ENCODE data around the gene FGF14. TPM values are rescaled to one million over a fixed set of nuclear protein-coding genes. Genes with fewer than 3 reads are reported as not detected.

Gene FGF14
- total and polyA plus RNA-seq, 2 of the 4 experiments (the other 2 are of a cell fraction) = under 0.01 TPM; not detected in 1

GRCh38 chr13:101730420-101731000, 671.3 kb downstream of the FGF14 start:
- no peaks in the 10 kb centered on the region for H3K36me3 ChIP-seq (ENCODE audit: control insufficient read depth, insufficient read depth, low read length)
- no peaks in the 10 kb centered on the region for H3K9me3 ChIP-seq (ENCODE audit: control insufficient read depth, insufficient read depth, low read length)
- H3K4me1 ChIP-seq (ENCODE audit: control insufficient read depth, insufficient read depth, low read length) = no peaks in the 10 kb centered on the region
- no peak overlapping the region for H4K91ac ChIP-seq (ENCODE audit: insufficient read depth, low read depth, low read length)
- H2BK20ac ChIP-seq (ENCODE audit: low read depth, low read length) = no peak overlapping the region
- H3K23ac ChIP-seq (ENCODE audit: low read depth, low read length) = no peak overlapping the region
- H3K4ac ChIP-seq (ENCODE audit: low read depth, low read length) = no peak overlapping the region
- H2AK9ac ChIP-seq (replicated peaks; ENCODE audit: low read depth, low read length, poor library complexity) = no peak overlapping the region
- H4K8ac ChIP-seq (ENCODE audit: low read depth in 2 of 2, low read length in 2 of 2) = no peak overlapping the region
- ATAC-seq (ENCODE audit: low read depth) (no peak), DNase-seq (no peak)
- intact Hi-C loops (cut with micrococcal nuclease) = no loop called here
- H2AK5ac ChIP-seq (ENCODE audit: low read depth, low read length) = no peak overlapping the region
- H2AFZ ChIP-seq (replicated peaks; ENCODE audit: low read length, poor library complexity) = no peak overlapping the region
- no peak overlapping the region for H3K27ac ChIP-seq (ENCODE audit: insufficient read depth, low read length)
- H3K9ac ChIP-seq (ENCODE audit: low read depth, low read length) = no peak overlapping the region
- no peaks in the 10 kb centered on the region for H4K20me1 ChIP-seq (ENCODE audit: insufficient read depth, low read length)
- in situ Hi-C loops (cut with MboI; ENCODE audit: low sequenced_read_pairs) = no loop called here
- dilution Hi-C loops (cut with HindIII; ENCODE audit: low sequenced_read_pairs, unreplicated experiment) = no loop called here
- 40% methylated on average over 1 of the region's 3 CpGs; no CpG with 5 or more reads in 1 of the 2 experiments for WGBS, 2 experiments (ENCODE audit: extremely low coverage in 2 of 2, insufficient read length in 1 of 2)
- H4K5ac ChIP-seq (ENCODE audit: low read depth, low read length) = no peak overlapping the region
- no peaks in the 10 kb centered on the region for H3K79me1 ChIP-seq (ENCODE audit: low read depth in 1 of 2, low read length in 2 of 2)
- ChIA-PET POLR2A (ENCODE audit: unreplicated experiment) (no interaction called here), CTCF (no interaction called here)
- H3K27me3 ChIP-seq (ENCODE audit: control insufficient read depth, insufficient read depth, low read length) = no peaks in the 10 kb centered on the region
- BruUV-seq (replicated peaks) = no TSS peak
- no peak overlapping the region for H2BK15ac ChIP-seq (ENCODE audit: low read depth, low read length)
- no peak overlapping the region for H2BK5ac ChIP-seq (ENCODE audit: low read depth, low read length, poor library complexity, severe bottlenecking)
- H3K14ac ChIP-seq (replicated peaks; ENCODE audit: low read depth, low read length) = no peak overlapping the region
- H3K56ac ChIP-seq (ENCODE audit: extremely low read depth, insufficient read depth, low read length) = no peak overlapping the region
- H3K18ac ChIP-seq (ENCODE audit: low read depth, low read length) = no peak overlapping the region; the same call in 1 of the 2 replicates
- TF ChIP-seq, protein P1, sequence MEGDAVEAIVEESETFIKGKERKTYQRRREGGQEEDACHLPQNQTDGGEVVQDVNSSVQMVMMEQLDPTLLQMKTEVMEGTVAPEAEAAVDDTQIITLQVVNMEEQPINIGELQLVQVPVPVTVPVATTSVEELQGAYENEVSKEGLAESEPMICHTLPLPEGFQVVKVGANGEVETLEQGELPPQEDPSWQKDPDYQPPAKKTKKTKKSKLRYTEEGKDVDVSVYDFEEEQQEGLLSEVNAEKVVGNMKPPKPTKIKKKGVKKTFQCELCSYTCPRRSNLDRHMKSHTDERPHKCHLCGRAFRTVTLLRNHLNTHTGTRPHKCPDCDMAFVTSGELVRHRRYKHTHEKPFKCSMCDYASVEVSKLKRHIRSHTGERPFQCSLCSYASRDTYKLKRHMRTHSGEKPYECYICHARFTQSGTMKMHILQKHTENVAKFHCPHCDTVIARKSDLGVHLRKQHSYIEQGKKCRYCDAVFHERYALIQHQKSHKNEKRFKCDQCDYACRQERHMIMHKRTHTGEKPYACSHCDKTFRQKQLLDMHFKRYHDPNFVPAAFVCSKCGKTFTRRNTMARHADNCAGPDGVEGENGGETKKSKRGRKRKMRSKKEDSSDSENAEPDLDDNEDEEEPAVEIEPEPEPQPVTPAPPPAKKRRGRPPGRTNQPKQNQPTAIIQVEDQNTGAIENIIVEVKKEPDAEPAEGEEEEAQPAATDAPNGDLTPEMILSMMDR (conservative IDR thresholded peaks at IDR 0.05; ENCODE audit: low read depth, low read length) = no peak
- TF ChIP-seq FOS (IDR thresholded peaks at IDR 0.05; ENCODE audit: low read depth, low read length) (no peak), RCOR1 (IDR thresholded peaks at IDR 0.05; ENCODE audit: insufficient replicate concordance, low read length) (no peak), MAZ (IDR thresholded peaks at IDR 0.05; ENCODE audit: borderline replicate concordance, low read depth, low read length) (no peak), MAFK (IDR thresholded peaks at IDR 0.05; ENCODE audit: low read depth, low read length) (no peak), USF2 (IDR thresholded peaks at IDR 0.05; ENCODE audit: low read depth, low read length) (no peak), RFX5 (IDR thresholded peaks at IDR 0.05; ENCODE audit: low read depth, low read length) (no peak), NFE2L2 (IDR thresholded peaks at IDR 0.05; ENCODE audit: low read depth, low read length) (no peak), ELK1 (IDR thresholded peaks at IDR 0.05; ENCODE audit: borderline replicate concordance, low read depth, low read length) (no peak), POLR2A (IDR thresholded peaks at IDR 0.05; ENCODE audit: low read depth, low read length) (no peak)
- no peak overlapping the region for H2BK120ac ChIP-seq (ENCODE audit: low read depth, low read length)
- no peak overlapping the region for H3K4me3 ChIP-seq (ENCODE audit: insufficient read depth, low read depth, low read length)
- H3K9me1 ChIP-seq (ENCODE audit: insufficient read depth, low read length) = no peaks in the 10 kb centered on the region
- no peak overlapping the region for H3K4me2 ChIP-seq (ENCODE audit: low read depth, low read length)

All from IMR-90 (cell line).